G401 (cell line): ENCODE results near the gene CHD5. TPM values are rescaled to one million over a fixed set of nuclear protein-coding genes. Genes with fewer than 3 reads are reported as not detected.
A peak's percentile ranks its signal among the peaks of the same experiment; 100 is the strongest.

ENCODE experiments used
- DNase-seq: peaks from one replicate; pipeline ENCODE4 v3.0.0-alpha.2; 2015; ENCODE audit warnings: low spot score
- in situ Hi-C: cut with HindIII; loops from 2 replicates; pipeline ENCODE4 v1.10.0; 2016; ENCODE audit warnings: low sequenced_read_pairs, mixed read lengths
- total RNA-seq: library from RNA; depleted of rRNA; stranded (reverse); fragments of >200 nt; shearing (Covaris generic); gene quantifications from 2 replicates; pipeline ENCODE4 v1.2.3, GENCODE V29; 2014

The CHD5 gene
- total RNA-seq, 1 experiment from 2014 or later = 13.5 TPM

- in situ Hi-C loops = no loop called here
- DNase-seq = no peak
Observed at GRCh38 chr1:6124341-6124740, 55.8 kb downstream of the CHD5 start.

GRCh38 chr1:6123816-6124215 is 56.3 kb downstream of the CHD5 start:
- in situ Hi-C loops = no loop called here
- no peak for DNase-seq

GRCh38 chr1:6123083-6123482 is 57.0 kb downstream of the CHD5 start:
- DNase-seq = no peak
- in situ Hi-C loops = no loop called here

GRCh38 chr1:6121651-6122370 is 58.3 kb downstream of the CHD5 start:
- in situ Hi-C loops = no loop called here
- no peak for DNase-seq

GRCh38 chr1:6121021-6121421 is 59.1 kb downstream of the CHD5 start:
- in situ Hi-C loops = no loop called here

GRCh38 chr1:6118415-6118814 is 61.7 kb downstream of the CHD5 start:
- in situ Hi-C loops = no loop called here
- DNase-seq = no peak

More at GRCh38 chr1:6121021-6121421, 59.1 kb downstream of the CHD5 start:
- DNase-seq = no peak

- no peak for DNase-seq
- in situ Hi-C loops = no loop called here
Observed at GRCh38 chr1:6117624-6118023, 62.5 kb downstream of the CHD5 start.

GRCh38 chr1:6117064-6117463 is 63.1 kb downstream of the CHD5 start:
- no peak for DNase-seq
- in situ Hi-C loops = no loop called here

GRCh38 chr1:6116137-6116536 is 64.0 kb downstream of the CHD5 start:
- in situ Hi-C loops = no loop called here
- no peak for DNase-seq

- in situ Hi-C loops = no loop called here
- DNase-seq = no peak
Observed at GRCh38 chr1:6113745-6114144, 66.4 kb downstream of the CHD5 start.

GRCh38 chr1:6113116-6113515 is 67.0 kb downstream of the CHD5 start:
- in situ Hi-C loops = no loop called here
- DNase-seq = no peak

GRCh38 chr1:6112690-6113005 is 67.5 kb downstream of the CHD5 start:
- no peak for DNase-seq
- in situ Hi-C loops = no loop called here

GRCh38 chr1:6111991-6112689 is 68.0 kb downstream of the CHD5 start:
- no peak for DNase-seq
- in situ Hi-C loops = no loop called here

GRCh38 chr1:6111571-6111970 is 68.5 kb downstream of the CHD5 start:
- DNase-seq = no peak

GRCh38 chr1:6110326-6110725 is 69.8 kb downstream of the CHD5 start:
- in situ Hi-C loops = no loop called here

More at GRCh38 chr1:6111571-6111970, 68.5 kb downstream of the CHD5 start:
- in situ Hi-C loops = no loop called here

GRCh38 chr1:6109688-6110087 is 70.4 kb downstream of the CHD5 start:
- DNase-seq = no peak
- in situ Hi-C loops = no loop called here

More at GRCh38 chr1:6110326-6110725, 69.8 kb downstream of the CHD5 start:
- no peak for DNase-seq

- DNase-seq = peak; percentile 10
- in situ Hi-C loops = no loop called here
Observed at GRCh38 chr1:6108937-6109614, 71.0 kb downstream of the CHD5 start.

GRCh38 chr1:6108476-6108875 is 71.6 kb downstream of the CHD5 start:
- in situ Hi-C loops = no loop called here
- no peak for DNase-seq

- in situ Hi-C loops = no loop called here
- DNase-seq = no peak
Observed at GRCh38 chr1:6107409-6108356, 72.4 kb downstream of the CHD5 start.
